C4-2B (cell line): ENCODE measurements around the gene MOXD1.

Experiments used
- CTCF ChIP-seq: fragments of 450-650 bp; conservative IDR thresholded peaks from 2 replicates; pipeline ENCODE4 v1.5.1; 2017; ENCODE audit warnings: mild to moderate bottlenecking
- ZFX ChIP-seq: fragments of 450-650 bp; IDR thresholded peaks from 2 replicates; pipeline ENCODE4 v1.6.1; 2017

- no peak for TF ChIP-seq CTCF
- TF ChIP-seq ZFX: no peak
These were observed 78.9 kb downstream of the MOXD1 start for GRCh38 chr6:132322398-132322797.
